Thyroid gland (tissue), 4 donors: ENCODE data around the gene PRR5. TPM values are rescaled to one million over a fixed set of nuclear protein-coding genes. Genes with fewer than 3 reads are reported as not detected.

ENCODE experiments used
- DNase-seq, 2 donors: peaks; one replicate each; pipeline ENCODE4 v3.0.0-alpha.2; 2019
- H3K27ac ChIP-seq, 3 donors: fragments of 200-600 bp; sonication (generic); 1 replicate in 2 of 3; 2 replicates in 1 of 3; pipeline ENCODE4 v1.5.1; 2016 to 2019; ENCODE audit warnings: mild to moderate bottlenecking in 1 of 3, moderate library complexity in 1 of 3
- H3K27me3 ChIP-seq: fragments of 200-600 bp; sonication (generic); one replicate; pipeline ENCODE4 v1.5.1; 2019
- H3K36me3 ChIP-seq, 2 donors: fragments of 200-600 bp; sonication (generic); one replicate each; pipeline ENCODE4 v1.5.1; 2016 to 2019
- H3K4me1 ChIP-seq, 2 donors: fragments of 200-600 bp; sonication (generic); one replicate each; pipeline ENCODE4 v1.5.1; 2017 to 2019
- H3K4me3 ChIP-seq, 3 donors: fragments of 200-600 bp; sonication (generic); replicated peaks in 1 of 3; 1 replicate in 2 of 3; 2 replicates in 1 of 3; pipeline ENCODE4 v1.5.1; 2016; ENCODE audit warnings: mild to moderate bottlenecking in 1 of 3
- H3K9me3 ChIP-seq: fragments of 200-600 bp; sonication (generic); one replicate; pipeline ENCODE4 v1.5.1; 2017
- POLR2A ChIP-seq, 2 donors: fragments of 450-650 bp; IDR thresholded peaks; one replicate each; pipeline ENCODE4 v1.6.1; 2017; ENCODE audit warnings: antibody characterized with exemption in 2 of 2, mild to moderate bottlenecking in 2 of 2, moderate library complexity in 1 of 2
- WGBS, 2 donors: methylation state at CpG; one replicate each; pipeline ENCODE4 v1.1.5; 2017; 5-methylcytosine and 5-hydroxymethylcytosine counted together
- intact Hi-C: fragments of 100-400 bp; cut with DNase I; formaldehyde crosslinking; loops from one replicate; pipeline ENCODE4 v1.15.1; 2023
- total RNA-seq, 4 donors: library from RNA; depleted of rRNA; stranded (reverse); fragments of >200 nt; gene quantifications; one replicate each; pipeline ENCODE4 v1.2.3, GENCODE V29; 2016
- TF ChIP-seq, protein P1 (sequence below), 6 experiments: fragments of 200-600 bp in 3 of 6; fragments of 450-650 bp in 3 of 6; sonication (generic) in 3 of 6; IDR thresholded peaks; one replicate each; pipeline ENCODE4 v1.5.1; 2016 to 2019; ENCODE audit warnings: antibody characterized with exemption in 6 of 6, mild to moderate bottlenecking in 2 of 6, inconsistent platforms in 1 of 6, moderate library complexity in 1 of 6

PRR5 gene
- total RNA-seq, 4 donors from 2014 or later, result 17.3 to 31.8 (median 26.9) TPM

DNA sequence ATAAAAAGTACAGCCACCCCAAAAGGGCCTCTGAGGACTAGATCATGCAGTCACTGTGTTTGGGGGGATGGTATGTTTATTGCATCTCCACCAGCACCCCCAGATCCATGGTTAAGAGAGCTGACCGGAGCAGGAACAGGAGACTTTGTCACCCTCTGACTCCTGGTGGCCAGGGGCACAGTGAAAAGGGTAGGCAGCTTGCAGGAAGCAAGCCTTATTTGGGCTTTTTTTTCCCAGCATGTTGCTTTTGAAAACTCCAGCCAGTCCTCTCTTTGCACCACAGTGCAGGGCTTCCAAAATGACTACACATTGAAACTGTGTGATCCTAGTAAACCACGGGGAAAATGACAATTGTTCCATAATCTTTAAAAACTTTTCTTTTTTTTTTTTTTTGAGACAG lies 20.6 kb downstream of the PRR5 start:
- intact Hi-C loops, result no loop called here
- Histone ChIP-seq H3K4me3 (no peak overlapping the region), H3K27me3 (no peaks in the 10 kb centered on the region), H3K4me1 (no peaks in the 10 kb centered on the region), H3K27ac (no peak overlapping the region), H3K36me3 (no peaks in the 10 kb centered on the region), H3K9me3 (no peaks in the 10 kb centered on the region)
- no peak for DNase-seq
- 83 to 94% methylated on average over 2 of the region's 2 CpGs for WGBS, 2 donors
- TF ChIP-seq, protein P1, sequence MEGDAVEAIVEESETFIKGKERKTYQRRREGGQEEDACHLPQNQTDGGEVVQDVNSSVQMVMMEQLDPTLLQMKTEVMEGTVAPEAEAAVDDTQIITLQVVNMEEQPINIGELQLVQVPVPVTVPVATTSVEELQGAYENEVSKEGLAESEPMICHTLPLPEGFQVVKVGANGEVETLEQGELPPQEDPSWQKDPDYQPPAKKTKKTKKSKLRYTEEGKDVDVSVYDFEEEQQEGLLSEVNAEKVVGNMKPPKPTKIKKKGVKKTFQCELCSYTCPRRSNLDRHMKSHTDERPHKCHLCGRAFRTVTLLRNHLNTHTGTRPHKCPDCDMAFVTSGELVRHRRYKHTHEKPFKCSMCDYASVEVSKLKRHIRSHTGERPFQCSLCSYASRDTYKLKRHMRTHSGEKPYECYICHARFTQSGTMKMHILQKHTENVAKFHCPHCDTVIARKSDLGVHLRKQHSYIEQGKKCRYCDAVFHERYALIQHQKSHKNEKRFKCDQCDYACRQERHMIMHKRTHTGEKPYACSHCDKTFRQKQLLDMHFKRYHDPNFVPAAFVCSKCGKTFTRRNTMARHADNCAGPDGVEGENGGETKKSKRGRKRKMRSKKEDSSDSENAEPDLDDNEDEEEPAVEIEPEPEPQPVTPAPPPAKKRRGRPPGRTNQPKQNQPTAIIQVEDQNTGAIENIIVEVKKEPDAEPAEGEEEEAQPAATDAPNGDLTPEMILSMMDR (IDR thresholded peaks at IDR 0.05), result no peak
- no peak for TF ChIP-seq POLR2A (IDR thresholded peaks at IDR 0.05)

DNA sequence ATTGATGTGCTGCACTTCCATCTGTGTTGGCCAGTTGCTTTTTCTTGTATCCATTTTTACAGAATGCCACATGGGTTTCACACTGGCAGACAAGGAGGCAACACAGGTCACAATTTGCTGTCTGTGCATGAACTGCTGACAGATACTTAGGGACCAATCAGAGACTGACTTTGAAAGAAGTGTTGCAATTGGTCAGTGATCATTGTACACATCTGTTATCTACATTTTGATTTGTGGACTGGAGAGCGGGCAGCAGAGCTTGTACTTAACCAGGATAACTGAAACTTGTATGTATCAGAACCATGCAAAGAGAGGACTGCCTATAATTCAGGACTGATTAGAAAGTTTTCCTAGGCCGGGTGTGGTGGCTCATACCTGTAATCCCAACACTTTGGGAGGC lies 21.8 kb downstream of the PRR5 start:
- peaks cover 0 to 3% of the 10 kb centered on the region in 2 donors for H3K4me1 ChIP-seq
- intact Hi-C loops, result no loop called here
- DNase-seq, result no peak
- no peak overlapping the region for H3K27ac ChIP-seq
- no peaks in the 10 kb centered on the region for H3K36me3 ChIP-seq
- H3K27me3 ChIP-seq, result no peaks in the 10 kb centered on the region
- TF ChIP-seq, protein P1 (IDR thresholded peaks at IDR 0.05), result no peak
- no peak for TF ChIP-seq POLR2A (IDR thresholded peaks at IDR 0.05)
- WGBS, 2 donors, result 93 to 97% methylated on average over 2 of the region's 2 CpGs
- H3K4me3 ChIP-seq, result no peak overlapping the region
- H3K9me3 ChIP-seq, result no peaks in the 10 kb centered on the region

DNA sequence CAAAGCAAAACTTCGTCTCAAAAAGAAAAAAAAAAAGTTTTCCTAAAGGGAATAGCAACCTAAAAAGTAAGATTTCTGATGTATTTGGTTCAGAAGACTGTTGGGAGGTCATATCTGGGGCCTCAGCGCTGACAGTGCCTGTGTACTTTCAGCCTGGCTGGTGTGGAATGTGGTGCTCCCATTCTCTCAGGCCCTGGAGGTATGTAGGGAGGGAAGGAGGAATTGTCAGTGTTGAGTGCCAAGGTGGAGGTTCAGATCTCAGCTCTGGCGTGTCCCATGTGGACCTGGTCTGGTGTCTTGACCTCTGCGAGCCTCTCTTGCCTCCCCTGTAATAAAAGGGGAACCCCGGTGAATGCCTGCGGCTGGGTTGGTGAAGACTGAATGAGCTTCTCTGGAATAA lies 22.4 kb downstream of the PRR5 start:
- no peak overlapping the region for H3K4me3 ChIP-seq
- no peaks in the 10 kb centered on the region for H3K27me3 ChIP-seq
- TF ChIP-seq, protein P1 (IDR thresholded peaks at IDR 0.05), result no peak
- TF ChIP-seq POLR2A (IDR thresholded peaks at IDR 0.05), result no peak
- 93% methylated on average over 6 of the region's 6 CpGs for WGBS, 2 donors
- H3K27ac ChIP-seq, result no peak overlapping the region
- no peak for DNase-seq
- H3K36me3 ChIP-seq, result no peaks in the 10 kb centered on the region
- peaks cover 0 to 3% of the 10 kb centered on the region in 2 donors for H3K4me1 ChIP-seq
- intact Hi-C loops, result no loop called here
- H3K9me3 ChIP-seq, result no peaks in the 10 kb centered on the region

DNA sequence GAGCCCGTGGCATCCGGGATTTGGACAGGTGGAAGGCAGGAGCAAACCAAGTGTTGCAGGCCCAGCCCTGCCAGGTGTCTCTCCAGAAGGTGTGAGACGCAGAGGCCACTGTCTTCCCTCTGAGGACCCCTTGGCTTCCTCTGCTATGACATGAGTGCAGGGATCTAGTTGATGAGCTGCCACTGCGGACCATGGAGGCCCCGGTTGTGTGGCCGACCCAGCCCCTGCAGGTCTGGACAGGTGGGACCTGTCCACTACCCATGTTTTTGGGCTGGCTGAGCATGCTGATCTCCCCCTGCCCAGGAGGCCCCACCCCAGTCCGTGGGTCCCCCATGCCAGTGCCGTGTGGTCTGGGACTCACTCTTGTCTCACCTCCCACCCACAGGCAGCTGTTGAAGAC lies 22.9 kb downstream of the PRR5 start:
- H3K4me3 ChIP-seq, result no peak overlapping the region
- H3K9me3 ChIP-seq, result no peaks in the 10 kb centered on the region
- no peak overlapping the region for H3K27ac ChIP-seq
- intact Hi-C loops, result no loop called here
- DNase-seq, result no peak
- no peaks in the 10 kb centered on the region for H3K27me3 ChIP-seq
- H3K36me3 ChIP-seq, result no peaks in the 10 kb centered on the region
- WGBS, 2 donors, result 74 to 98% methylated on average over 5 to 8 of the region's 8 CpGs
- peaks cover 0 to 7% of the 10 kb centered on the region in 2 donors for H3K4me1 ChIP-seq
- TF ChIP-seq, protein P1 (IDR thresholded peaks at IDR 0.05), result no peak
- no peak for TF ChIP-seq POLR2A (IDR thresholded peaks at IDR 0.05)

DNA sequence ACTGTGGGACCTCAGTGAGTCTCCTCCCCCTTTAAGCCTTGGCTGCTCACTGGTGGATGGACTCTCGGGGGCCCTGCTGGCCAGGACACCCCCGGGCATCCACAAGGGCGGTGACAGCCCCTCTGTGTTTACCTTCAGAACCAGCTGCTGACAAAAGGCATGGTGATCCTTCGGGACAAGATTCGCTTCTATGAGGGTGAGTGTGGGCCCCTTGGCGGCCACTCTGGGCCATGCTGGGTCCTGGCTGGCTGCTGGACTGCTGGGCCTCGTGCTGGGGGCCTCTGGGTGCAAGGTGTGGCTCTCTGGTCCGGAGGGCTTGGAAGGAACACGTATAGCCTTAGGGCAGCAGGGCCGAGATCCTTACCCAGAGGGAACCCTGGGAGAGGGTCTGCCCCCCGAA lies 24.4 kb downstream of the PRR5 start:
- H3K27ac ChIP-seq, result no peak overlapping the region
- H3K27me3 ChIP-seq, result no peaks in the 10 kb centered on the region
- H3K4me1 ChIP-seq, result peaks cover 0 to 9% of the 10 kb centered on the region in 2 donors
- H3K4me3 ChIP-seq, result no peak overlapping the region
- TF ChIP-seq POLR2A (IDR thresholded peaks at IDR 0.05), result no peak
- TF ChIP-seq, protein P1 (IDR thresholded peaks at IDR 0.05), result no peak
- intact Hi-C loops, result no loop called here
- 91 to 97% methylated on average over 7 to 9 of the region's 11 CpGs for WGBS, 2 donors
- no peak for DNase-seq
- H3K36me3 ChIP-seq, result no peaks in the 10 kb centered on the region
- no peaks in the 10 kb centered on the region for H3K9me3 ChIP-seq
